GM19463 (cell line): ENCODE results near the gene MLNR.

Source experiments
- ATAC-seq: cut with Tn5 transposase; IDR thresholded peaks from one replicate; pipeline ENCODE4 v1.9.1; 2021; ENCODE audit warnings: mild to moderate bottlenecking, moderate library complexity; ENCODE audit not compliant: unreplicated experiment

MLNR gene

DNA sequence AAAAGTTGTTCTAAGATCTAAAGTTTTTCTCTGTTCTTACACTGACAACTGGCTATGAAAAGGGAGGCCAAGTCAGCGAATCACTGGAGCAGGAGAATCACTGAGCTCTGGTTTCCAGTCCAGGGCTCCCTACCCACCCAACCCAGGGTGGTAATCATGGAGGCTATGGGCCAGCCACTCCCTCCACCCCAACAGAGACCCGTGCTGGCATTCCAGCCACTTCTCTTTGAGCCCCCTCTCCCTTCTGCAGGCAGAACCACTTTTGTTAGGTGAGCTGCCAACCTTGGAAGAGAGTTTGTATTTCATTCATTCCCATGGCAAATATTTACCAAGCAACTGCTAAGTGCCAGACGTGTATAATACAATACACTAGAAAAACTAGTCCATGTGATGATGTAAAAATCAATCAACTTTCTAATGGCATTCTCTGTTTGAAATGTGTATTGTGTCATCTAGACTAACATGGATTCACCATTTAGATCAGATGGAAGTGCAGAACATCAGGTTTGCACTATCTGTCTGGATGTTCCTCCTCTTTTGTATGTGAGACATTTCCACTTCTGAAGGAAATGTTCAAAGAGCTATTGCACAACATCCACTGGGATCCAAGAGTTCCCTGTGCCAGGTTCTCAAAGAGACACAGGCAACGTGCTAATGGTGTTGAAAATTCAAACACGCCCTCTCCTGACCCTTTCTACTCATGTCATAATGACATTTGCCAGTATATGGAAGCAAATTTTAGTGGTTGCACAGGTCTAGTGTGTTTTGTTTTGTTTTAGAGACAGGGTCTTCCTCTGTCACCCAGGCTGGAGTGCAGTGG is 5.3 kb downstream of the MLNR start:
- ATAC-seq: no peak

DNA sequence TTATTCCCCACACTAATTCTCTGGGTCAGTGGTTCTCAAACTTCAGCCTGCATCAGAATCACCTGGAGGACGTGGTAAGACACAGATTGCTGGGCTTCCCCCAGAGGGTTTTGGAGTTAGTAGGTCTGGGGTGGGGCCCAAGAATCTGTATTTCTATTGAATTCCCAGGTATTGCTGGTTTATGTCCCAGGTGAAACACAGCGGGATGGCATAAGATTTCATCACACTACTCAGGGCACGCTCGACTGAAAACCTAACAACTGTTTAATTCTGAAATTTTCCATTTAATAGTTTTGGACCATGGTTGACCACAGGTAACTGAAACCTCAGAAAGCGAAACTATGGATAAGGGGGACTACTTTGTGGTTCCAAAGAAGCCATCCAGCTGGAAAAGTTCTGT is 6.5 kb downstream of the MLNR start:
- ATAC-seq: no peak

DNA sequence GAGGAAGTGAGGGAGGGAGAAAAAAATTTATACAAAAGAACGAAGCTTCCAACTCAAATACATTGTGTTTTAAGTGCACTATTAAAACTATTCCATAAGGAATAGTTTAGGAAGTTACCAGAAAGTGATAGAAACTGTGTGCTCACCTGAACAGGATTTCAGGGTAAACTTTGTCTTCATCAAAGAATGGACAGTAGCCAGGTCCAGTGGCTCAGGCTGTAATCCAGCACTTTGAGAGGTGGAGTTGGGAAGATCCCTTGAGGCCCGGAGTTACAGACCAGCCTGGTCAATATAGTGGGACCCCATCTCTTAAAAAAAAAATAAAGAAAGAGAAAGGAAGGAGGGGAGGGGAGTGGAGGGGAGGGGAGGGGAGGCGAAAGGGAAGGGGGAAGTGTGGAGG is 14.6 kb downstream of the MLNR start:
- ATAC-seq: no peak

DNA sequence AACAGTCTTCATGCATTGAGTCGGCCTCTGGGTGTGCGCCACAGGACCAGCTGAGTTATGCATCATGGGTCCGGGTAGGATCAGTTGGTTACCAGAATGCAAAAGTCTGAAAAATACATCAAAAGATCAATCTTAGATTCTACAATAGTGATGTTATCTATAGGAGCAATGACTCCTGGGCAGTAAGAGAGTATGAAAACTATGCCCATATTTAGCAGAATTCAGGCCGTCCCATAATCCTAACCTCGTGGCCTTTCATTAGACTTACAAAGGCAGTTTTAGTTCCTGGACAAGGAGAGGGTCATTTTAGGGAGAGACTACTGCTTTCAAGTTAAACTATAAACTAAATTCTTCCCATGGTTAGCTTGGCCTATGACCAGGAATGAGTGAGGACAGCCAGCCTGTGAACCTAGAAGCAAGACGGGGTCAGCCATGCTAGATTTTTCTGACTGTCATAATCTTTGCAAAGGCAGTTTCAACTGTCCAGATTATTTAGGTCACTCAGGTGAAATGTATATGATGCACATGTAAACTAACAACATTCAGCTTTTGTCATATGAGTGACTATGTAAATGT is 15.8 kb downstream of the MLNR start:
- no peak for ATAC-seq

DNA sequence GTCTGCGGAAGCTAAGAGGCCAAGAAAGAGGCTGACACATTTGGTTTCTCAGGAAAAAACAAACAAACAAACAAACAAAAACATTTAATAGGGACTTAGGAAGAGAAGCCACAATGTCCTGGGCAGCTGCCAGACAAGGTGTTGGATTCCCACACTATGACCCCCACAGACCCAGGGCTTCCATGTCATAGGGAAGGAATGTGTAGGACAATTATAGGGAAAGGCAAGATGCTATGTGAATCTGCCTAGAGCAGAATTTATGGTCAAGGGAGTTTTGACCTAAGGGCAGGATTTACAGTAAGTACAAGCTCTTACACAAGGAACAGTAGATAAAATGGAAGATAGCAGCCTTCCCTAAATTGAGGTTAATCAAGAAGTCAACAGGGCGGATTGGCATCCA is 18.5 kb downstream of the MLNR start:
- ATAC-seq: no peak

DNA sequence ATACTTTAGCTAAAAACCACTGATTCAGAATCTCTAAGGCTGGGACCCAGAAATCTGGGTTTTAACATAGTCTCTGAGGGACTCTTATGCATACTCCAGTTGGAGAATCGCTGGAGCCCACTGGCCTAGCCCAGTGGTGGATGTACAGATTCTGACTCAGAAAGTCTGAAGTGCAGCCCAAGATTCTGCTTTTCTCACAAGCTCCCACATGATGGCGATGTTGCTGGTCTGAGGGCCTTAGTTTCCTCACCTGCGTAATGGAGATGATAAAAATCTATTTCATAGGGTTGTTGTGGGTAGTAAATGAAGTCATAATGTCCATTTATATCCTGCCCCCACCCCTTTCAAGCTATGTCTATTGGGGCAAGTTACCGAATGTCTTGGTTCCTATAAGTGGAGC is 19.9 kb downstream of the MLNR start:
- no peak for ATAC-seq

DNA sequence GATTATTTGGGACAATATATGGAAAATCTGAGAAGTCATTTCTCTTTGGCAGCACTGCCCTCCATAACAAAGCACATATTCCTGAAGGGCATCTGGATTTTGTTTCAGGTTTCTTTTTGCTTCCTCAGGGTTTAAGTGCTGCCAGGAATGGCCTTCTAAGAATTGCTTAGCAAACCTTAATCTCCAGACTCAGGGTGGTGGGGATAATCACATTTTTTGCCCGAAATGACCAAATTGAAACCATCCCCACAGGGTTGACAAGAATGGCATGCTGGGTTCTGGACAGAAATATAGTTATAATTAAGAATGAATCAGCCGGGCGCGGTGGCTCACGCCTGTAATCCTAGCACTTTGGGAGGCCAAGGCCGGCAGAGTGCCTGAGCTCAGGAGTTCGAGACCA is 21.2 kb downstream of the MLNR start:
- ATAC-seq: no peak

DNA sequence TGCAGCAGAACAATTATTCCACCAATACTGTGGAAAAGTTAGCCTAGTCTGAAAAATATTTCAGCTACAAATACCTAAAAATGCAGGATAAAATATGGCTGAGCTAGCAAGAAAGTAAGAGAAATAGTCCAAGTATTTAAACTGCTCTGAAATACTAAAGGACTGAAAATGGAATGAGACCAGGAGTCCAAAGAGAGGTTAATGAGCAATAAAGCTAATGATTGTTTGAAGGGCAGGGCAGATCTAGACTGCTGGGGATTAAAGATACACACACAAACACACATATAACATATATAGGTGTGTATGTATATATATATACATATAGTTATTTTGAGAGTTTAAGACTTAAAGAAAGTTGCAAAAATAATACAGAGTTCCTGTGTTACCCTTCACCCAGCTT is 25.0 kb downstream of the MLNR start:
- ATAC-seq: no peak

DNA sequence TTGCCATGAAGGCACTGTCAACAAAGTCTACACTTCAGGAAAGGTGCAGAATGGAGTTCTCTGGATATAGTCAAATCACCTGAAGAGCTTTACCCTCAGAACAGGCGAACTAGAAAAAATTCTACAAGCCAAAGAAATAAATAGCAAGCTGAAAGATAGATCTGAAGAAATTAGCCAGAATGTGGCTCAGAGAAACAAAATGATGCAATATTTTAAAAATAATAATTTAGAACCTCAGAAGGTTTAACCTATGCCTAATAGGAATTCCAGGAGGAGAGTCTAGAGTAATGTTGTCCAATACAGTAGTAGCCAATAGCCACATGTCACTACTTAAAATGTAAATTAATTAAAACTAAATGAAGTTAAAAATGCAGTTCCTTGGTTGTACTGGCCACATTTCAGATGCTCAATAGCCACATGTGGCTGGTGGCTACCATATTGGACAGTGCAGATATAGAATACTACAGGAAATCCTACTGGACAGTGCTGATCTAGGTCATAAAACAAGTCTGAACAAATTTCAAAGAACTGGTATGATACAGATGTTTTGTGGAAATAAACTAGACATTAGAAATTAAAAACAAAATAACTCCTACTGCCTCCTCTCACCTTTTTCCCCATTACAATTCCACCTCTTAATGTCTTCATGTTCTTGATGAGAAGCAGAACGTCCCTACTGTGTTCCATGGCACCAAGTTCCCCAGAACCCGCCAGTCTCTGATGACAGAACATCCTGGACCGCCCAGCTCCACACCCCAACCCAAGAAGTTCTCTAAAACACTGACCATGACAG is 26.9 kb downstream of the MLNR start:
- ATAC-seq: peak; percentile 32

DNA sequence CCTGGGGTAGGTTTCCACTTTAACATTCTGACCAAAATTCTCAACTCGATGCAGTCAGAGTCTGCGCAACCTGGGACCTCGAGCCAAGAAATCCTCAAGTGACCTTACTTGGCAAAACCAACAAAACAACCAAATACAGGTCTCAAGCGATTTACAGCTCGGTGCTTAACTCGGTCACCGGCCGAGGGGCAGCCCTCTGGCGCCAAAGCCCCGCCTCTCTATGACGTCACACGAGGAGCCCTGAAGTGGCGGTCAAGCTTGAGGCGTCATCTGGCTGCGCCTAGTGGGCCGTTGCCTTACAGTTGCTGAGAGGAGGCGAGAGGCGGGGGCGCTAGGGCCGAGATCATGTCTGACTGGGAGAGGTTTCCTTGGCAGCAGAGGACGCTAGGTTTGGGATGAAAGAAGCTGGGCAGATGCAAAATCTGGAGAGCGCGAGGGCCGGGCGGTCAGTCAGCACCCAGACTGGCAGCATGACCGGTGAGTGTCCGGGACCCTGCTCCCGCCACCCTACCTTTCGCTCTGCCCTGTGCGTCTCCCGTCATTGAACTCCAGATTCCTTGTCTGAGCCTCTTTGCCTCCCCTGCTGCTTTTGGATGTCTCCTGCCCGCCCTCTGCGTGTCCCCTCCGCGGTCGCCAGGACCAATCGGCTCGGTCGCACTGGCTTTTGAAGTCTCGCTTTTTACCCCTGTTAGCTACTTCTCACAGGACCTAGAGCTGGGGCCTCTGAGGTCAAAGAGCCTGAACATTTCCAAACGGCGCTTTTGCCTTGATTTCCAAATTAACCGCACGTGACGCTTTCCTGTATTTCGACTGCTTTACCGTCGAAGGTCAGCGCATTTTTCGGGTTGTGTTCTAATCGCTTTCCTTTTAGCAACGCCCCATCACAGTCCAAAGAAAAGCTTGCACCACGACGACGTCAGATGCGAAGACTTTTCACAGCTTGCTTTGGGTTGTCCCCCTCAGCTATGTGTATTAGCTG is 27.8 kb downstream of the MLNR start, which contains the start of gene CDADC1:
Gene CDADC1 (plus strand): TSS at position 283 of the 979 bp plus-strand sequence. CDS start 113 bp downstream, at position 396.
- peak; percentile 99 for ATAC-seq

DNA sequence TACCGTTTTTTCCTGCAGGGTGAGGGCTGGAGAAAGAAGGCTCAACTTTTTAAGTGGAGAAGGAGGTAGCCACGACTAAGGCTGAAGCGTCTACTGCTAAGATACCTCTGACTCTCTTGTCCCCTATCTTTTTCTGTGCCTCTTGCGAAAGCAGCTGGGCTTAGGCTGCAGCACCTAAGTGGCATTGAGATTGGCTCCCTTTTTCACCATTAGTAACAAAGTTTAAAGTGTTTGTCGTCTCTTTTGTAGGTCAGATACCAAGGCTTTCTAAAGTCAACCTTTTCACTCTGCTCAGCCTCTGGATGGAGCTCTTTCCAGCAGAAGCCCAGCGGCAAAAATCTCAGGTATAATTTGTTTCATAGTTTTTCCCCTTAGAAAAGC is 28.5 kb downstream of the MLNR start:
- ATAC-seq: no peak

DNA sequence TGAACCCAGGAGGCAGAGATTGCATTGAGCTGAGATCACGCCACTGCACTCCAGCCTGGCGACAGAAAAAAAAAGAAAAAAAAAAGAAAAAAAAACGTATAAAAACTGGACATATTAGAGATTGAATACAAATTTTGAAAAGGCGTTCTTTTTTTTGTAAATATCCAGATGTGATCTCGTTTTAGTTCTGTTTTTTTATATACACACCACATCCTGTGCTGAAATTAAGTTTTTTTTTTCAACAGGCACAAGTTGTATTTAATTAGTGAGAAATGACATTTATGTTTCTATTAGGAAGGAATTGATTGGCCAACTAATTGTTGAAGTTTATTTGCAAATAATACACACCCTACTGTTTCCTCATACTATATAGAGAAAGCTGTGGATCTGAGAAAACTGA is 31.2 kb downstream of the MLNR start:
- no peak for ATAC-seq

DNA sequence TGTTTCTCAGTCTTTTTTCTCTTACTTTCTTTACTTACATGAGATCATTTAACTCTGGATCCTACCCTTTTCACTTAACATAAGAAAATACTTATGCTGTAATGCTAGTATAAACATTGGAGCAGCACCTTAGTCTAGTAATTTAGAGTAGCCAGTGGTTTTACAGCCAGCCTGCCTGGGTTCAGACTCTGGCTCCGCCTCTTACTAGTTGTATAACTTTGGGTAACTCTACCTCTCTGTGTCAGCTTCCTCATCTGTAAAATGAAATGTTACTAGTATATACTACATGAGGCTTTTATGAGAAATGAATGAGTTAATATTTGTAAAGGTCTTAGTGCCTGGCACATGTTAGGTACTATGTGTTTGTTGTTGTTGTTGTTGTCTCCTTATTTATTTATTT is 33.2 kb downstream of the MLNR start:
- no peak for ATAC-seq

DNA sequence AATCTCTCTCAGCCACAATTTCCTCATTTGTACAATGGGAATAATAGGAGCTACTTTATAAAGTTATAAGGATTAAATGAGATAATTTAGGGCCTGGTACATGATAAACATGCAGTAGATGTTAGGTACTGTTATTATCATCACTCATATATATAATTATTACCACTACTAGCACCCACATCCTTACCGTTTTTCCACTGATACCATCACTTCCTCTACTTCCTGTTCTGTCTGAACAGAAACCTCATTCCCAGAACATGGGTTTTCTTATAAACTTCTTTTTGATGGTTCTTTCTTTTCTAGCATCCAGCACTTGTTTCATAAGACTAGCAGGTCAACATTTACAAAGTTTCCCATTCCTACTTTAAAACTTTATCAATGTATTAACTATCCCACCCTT is 33.9 kb downstream of the MLNR start:
- no peak for ATAC-seq

DNA sequence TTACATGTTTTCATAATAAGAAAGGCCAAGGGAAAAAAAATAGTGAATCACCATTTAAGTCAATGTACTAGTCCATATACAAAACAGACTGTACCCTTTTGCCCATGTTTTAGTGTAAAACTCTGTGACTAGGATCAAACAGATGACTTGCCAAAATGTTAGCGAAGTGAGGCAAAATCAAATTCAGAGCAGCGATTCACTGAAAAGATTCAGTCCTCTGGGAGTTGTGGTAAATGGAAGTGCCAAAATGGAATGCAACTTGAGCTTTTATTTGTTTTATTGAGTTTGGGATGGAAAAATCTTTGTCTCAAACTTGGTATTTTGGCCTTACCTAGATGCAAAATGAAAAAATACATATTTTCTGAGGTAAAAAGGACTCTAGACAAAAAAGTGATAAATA is 36.7 kb downstream of the MLNR start:
- ATAC-seq: no peak

DNA sequence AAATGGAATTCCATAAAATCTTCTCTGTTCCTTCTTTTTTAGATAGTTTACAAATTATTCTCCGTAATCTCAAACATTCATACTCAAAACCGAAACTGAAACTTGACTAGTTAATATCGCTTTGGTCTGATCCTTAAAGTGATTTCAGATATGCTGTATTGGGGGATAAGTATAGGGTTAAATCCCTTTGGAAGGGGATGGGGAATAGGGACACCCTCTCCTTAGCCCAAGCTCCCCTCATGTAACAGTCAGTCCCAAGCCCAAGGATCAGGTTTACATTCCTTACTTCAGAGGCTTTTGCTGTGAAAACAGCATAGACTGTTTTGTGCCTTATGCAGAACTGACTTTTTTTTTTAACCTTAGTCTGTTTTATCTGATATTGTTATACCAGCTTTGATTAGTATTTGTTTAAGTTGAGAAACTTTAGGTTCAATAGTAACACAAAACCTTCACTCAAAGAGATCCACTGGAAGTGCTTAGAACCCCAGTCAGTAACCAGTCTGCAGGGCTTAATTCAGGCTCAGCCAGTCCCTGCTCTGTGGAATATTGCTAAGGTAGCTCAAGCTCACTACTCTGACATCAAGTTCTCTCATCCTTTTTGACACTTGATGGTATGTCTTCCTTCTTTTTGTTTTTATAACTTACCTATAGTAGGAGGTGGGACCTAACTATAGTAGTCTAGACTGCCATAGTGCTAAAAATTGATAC is 38.1 kb downstream of the MLNR start:
- ATAC-seq: no peak

DNA sequence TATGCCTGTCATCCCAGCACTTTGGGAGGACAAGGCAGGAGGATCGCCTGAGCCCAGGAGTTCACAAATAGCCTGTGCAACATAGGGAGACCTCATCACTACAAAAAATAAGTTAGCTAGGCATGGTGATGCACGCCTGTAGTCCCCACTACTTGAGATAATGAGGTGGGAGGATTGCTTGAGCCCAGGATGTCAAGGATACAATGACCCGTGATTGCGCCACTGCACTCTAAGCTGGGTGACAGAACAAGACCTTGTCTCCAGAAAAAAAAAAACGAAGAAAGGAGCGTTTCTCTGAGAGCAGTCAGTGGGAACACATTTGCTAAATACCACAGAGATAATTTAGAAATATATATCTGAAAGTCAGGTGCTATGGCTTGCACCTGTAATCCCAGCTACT is 39.4 kb downstream of the MLNR start:
- no peak for ATAC-seq

DNA sequence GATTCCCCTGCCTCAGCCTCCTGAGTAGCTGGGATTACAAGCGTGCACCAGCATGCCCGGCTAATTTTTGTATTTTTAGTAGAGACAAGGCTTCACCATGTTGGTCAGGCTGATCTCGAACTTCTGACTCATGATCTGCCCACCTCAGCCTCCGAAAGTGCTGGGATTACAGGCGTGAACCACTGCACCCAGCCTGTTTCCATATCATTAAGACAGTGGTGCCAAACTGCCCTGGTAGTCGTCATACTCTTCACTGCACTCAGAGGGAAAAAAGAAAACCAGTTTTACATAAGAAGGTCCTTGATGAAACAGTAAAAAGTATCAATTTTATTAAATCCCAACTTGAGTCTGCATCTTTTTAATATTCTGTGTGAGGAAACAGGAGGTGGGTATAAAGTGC is 42.5 kb downstream of the MLNR start:
- no peak for ATAC-seq

DNA sequence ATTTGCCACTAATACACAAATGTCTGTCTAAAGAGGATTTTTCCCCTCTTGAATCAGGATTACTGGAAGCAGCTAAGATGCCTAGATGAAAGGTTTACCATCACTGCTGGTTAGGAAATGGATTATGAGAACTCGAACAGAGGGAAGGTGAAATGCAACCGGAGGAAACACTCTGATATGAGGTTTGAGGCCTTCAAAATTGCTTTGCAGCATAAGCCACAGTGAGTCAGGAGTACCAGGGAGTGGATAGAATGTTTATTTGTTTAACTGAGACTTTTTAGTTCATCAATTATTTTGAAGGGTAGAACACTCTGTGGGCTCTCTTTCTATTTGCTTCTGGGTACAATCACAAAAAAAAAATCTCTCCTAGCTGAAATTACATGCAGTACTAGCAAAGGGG is 45.7 kb downstream of the MLNR start:
- ATAC-seq: no peak

DNA sequence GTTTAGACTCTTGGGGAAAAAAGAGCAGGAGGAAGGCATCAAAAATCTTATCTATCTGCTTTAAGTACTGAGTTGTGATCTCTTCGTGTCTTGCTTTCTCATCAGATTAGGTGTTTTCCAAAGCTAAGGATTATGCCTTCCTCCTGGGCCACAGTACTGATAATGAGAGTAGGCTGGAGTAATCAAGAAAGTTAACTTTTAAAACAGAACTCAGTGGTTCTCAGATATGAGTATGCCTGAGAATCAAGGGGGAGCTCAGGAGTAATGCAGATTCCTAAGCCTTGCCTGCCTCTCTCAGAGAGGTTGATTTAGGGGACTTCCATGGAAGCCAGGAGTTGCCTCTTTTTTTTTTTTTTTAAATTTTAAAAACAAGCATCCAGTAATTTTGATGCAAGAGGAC is 51.1 kb downstream of the MLNR start:
- no peak for ATAC-seq
